ENCODE data around the gene TRPV5.

Gene TRPV5

DNA sequence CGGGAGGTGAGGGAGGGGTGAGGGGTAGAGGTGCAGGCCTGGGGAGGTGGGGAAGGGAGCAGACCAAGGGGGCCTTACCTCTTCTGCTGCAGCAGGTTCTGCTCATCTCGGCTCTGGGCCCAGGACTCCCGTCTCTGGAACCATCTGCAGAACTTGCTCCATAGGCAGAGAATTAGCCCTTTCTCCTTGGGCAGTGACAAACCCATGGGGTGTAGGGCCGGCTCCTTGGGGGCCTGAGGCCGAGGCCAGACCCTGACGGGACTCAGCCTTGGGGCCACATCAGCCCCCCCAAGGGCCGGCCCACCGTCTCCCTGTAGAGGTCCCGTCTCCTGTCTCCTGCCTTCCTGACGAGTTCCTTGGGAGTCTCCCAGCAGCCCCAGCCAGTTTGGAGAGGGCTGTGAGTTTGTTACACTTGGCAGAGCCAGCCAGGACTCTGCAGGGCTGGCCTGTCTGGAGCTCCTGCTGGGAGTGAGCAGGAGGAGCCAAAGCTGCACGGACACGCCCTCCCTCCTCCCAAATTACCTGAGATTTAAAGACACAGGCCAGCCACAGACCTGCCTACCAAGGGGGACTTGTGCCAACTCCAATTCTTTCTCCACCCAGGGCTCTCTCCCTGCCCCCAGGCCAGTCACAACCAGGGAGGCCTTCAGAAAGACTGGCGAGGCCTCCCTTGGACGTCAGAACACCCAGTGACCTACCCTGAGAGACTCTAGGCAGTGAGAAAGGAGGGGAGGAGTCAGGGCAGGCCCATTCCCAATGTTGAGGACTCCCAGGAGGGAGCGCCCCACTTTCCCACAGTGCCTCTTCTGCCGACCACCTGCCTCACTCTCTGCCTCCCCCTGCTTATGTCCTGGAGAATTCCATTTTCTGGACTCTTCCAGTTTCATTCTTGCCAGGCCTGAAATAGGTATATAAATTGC is 48.0 kb downstream of the TRPV5 start, which contains the start of gene TRPV6:
TRPV6 (minus strand) TSS at position 435 of the 920 bp plus-strand sequence.
- DNase-seq (ENCODE audit: low read depth): no peak

DNA sequence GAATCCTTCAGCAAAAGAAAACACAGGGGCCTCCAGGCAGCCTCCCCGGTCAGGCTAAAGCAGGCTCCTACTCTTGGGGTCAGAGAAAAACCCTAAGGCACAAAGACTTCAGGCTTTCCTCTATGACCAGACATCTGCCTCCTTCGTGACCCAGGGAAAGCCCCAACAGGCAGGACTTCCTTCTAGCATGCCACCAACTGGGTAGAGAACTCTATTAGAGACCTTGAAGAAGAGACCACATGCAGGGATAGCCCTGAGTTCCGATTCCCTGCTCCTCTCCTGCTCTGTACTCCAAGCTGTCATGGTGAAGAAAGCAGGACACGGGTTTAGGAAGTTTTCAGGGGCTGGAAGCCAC is 49.3 kb downstream of the TRPV5 start:
- DNase-seq (ENCODE audit: low read depth): no peak

DNA sequence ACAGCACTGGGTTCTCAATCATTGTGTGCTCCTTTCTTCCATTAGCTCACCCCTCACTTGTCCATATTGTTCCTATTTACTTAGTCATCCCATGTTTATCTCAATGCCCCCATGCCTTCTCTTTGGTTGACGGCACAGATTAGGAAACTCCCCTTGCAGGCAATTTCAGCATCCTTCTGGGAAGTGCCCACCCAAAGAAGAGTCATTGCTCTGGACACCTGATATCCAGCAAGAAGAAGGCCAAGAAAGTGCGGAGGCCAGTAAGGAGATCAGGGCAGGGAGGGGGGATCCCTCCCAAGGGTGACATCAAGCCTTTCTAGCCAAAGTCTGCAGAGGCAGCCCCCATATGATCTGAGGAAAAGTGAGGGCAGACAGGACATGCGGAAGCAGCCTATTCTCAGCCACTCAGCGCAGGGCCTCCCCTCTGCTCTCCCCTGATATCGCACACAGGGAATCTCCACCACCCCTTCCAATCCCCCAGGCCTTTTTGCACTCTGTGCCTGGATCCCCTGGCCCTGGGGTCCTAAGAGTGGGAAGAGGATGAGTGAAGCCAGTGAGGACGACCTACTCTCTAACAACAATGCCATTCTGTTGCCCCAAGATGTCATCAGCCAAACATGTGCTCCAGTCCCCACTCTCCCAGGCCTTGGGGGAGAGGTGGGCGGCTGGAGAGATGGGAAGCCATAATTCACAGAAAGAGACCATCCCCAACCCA is 49.8 kb downstream of the TRPV5 start:
- DNase-seq (ENCODE audit: low read depth): no peak

DNA sequence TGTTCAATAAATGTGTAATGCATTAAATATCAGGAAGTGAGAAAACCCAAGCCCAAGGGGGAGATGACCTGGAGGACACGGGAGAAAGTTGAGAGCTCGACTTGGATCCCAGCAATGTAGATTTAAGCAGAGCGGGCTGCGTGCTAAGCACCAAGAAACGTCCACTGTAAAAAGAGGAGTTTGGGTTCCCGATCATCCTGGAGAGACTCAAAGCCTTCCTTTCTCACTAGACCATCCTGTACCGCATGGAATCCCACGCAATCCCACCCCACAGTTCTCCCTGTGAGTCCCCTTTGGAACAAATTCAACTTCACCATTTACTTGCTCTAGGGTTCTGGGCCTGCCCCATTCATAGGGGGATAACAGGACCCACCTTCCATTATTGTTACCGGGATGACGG is 50.4 kb downstream of the TRPV5 start:
- no peak for DNase-seq (ENCODE audit: low read depth)

DNA sequence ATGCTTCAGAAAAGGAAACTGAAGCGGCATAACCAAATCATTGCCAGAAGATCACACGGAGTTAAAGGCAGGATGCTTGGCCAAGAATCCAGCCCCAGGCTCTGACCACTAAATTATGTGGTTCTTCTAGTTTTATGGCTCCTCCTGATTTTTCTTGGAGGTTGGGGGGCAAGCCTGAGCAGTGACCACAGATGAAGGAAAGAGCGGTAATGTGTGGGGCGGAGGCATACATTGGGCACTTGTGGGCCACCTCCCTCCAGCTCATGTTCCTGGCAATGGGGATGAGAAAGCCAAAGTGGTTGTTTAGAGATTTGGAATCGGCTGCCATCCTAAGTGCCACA is 51.2 kb downstream of the TRPV5 start:
- DNase-seq (ENCODE audit: low read depth): no peak

DNA sequence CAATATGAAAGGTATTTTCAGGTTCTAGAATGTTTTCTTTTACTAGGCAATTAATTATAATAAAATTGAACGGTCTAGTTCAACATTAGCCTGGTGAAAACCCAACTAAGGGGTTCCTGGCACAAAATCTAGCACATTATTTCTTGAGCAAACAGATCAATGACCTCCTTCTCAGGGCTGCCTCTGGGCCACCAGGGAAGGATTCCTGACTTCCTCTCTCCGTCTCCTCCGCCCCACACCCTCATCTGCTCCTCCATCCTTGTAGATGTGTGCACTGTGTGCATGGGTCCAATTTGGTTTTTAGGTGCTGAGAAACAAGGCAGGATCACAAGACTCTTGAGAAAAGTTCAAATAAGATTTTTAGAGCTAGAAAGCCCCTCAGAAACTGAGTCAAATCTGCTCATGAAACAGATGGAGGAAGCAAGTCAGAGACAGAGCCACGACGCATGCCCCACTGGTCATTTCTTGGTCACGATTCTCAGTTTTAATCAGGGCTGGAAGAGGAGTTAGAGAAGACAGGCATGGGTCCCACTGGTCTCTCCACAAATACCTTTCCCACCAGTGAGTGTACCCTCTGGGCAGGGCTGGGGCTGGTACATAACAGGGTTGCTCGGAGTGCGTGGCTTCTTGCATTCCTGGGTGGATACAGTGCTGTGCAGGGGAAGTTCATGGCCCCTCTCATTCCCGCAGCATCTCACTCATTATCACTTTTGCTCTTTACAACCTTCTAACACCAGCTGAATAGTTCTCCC is 51.8 kb downstream of the TRPV5 start:
- DNase-seq (ENCODE audit: low read depth): no peak

GRCh38 chr7:142880876-142881505 is 52.6 kb downstream of the TRPV5 start:
- DNase-seq (ENCODE audit: low read depth): no peak

DNA sequence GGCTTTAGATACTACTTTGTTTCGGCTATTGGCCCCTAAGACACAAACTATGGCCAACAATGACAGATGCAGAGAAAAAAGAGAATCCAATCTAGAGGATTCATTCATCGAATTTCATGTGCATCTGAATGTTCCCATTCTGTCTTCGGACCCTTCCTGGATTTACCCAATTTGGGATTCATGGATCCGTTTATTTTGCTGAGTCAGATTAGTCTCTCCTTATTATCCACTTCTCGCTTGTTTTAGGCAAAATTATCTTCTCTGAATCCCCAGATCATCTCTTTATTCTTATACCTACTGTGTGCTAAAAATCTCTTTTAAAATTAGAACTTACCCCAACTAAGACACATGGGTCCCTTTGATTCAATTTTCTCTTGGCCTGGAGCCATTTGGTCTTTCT is 54.5 kb downstream of the TRPV5 start:
- no peak for DNase-seq (ENCODE audit: low read depth)

- DNase-seq (ENCODE audit: low read depth): no peak
Observed at GRCh38 chr7:142878315-142878714, 55.2 kb downstream of the TRPV5 start.

DNA sequence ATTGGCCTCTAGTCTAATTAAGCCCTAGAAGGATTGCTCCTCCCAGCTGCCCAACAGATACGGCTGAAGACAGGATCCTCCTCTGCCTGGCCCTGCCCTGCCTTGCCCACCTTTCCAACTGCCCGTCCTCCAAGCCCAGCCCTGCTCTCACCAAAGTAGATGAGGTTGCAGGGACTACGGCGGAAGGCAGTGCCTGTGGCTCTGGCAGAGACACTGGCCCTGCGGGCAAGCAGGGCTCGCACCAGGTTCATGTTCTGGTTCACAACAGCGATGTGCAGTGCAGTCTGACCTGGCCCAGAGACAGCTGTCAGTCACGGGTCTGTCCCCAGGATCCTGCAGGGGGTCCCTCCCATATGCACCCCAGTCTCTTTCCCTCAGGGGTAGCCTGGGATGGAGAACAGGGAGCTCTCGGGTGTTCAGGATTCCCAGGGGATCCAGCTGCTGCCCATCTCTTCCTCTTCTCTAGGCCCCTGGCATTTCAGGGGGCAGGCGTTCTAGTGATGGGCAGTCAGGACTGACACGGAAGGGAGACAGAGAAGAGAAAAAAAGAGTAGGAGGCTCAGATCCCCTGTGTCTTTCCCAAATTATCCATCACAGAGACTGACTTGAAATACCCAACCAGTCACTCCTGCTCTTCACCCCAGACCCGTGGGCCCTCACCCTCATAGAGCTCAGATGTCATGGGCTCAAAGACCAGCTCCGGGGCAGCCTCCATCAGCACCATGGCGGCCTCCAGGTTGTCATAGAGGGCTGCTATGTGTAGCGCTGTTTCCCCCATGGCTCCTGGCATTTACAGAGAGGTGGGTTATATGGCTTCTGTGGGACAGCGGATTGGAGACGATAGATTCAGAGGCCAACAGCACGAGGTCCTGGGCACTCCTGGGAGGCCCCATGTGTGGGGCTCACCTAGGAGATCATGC is 56.3 kb downstream of the TRPV5 start:
- DNase-seq (ENCODE audit: low read depth): no peak

DNA sequence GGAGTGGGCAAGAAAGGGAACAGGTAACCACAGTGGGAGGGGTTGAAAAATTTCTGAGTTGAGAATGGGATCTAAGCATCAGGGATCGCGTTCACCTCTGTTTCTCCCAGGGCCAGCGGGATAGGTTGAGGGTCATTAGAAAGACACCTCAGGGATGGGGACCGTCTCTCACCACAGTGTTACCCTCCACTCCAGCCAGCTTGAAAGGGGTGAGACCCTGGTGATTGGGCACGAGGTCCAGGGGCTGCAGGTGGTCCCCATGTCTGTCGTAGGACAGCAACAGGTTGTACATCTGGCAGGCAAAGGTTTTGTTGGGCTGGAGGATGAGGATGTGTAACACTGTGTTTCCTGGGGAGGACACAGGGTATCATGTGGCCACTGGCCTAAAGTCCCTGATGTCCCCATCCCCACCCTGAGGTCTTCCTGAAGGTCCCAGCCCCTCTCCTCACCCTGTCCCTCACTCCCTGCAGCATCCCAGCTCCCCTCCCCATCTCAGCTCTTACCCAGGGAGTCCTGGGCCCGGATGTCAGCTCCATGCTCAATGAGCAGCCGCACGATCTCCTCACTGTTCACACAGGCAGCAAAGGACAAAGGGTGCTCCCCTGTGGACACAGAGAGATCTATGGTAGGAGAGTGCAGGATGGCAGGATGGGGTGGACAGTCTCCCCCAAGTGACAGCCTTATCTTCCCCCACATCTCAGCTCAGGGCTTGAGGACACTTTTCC is 57.1 kb downstream of the TRPV5 start:
- no peak for DNase-seq (ENCODE audit: low read depth)

GRCh38 chr7:142875456-142875855 is 58.1 kb downstream of the TRPV5 start:
- DNase-seq (ENCODE audit: low read depth): no peak

DNA sequence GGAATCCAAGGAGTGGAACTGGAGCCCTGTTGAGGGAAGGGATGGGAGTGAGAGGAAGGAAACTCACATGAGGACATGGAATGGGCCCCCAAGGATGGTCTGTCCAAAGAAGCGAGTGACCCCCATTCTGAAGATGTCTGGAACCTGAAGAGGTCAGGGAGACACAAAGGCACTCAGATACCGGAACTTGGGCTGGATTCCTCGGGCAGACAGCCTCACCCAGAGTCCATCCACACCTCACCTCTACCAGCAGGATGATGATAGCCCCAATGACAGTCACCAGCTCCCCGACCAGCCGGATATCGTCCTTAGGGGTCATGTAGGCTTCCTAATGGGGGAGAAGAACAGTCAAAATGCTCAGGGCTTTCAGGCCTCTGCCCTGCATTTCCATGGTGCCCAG is 58.7 kb downstream of the TRPV5 start:
- DNase-seq (ENCODE audit: low read depth): no peak

DNA sequence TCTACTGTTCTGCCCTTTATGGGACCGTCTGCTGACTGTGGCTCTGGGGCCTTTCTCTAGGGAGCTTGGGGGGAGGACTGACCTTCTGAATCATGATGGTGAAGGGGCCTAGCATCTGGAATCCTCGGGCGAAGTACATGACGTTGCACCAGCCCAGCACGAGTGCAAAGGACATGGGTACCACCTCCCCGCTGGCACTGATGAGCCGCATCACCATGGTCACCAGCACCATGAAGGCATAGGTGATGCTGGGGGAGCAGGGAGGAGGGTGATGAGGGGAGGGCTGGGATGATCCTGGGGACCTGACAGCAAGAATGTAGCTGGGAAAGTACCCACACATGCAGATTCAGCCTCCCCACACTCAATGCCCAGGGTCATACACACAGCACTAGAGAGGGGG is 59.1 kb downstream of the TRPV5 start:
- DNase-seq (ENCODE audit: low read depth): no peak

DNA sequence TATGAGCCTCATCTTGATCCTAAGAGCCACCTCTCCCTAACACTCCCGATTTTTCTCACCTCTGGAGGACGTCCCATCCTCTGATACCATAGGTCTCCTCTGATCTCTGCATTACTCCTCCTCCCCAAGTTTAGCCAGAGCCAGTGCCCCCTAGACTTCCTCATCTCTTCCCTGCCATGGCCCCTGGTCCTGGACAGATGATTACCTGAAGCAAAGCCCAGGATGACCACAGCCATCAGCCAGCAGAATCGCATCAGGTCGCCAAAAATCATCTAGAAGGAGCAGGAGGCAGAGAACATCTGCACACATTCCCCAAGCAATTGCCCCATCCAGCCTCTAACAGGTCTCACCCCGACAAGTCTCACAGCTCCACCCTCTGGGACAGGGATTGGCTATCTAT is 59.7 kb downstream of the TRPV5 start:
- DNase-seq (ENCODE audit: low read depth): no peak

- no peak for DNase-seq (ENCODE audit: low read depth)
Observed at GRCh38 chr7:142873281-142873784, 60.2 kb downstream of the TRPV5 start.

- DNase-seq (ENCODE audit: low read depth): no peak
Observed at GRCh38 chr7:142872106-142872675, 61.4 kb downstream of the TRPV5 start.

GRCh38 chr7:142871260-142872105 is 62.1 kb downstream of the TRPV5 start:
- no peak for DNase-seq (ENCODE audit: low read depth)
